ENCODE results near the gene CCL22.

Gene CCL22

GRCh38 chr16:57377080-57377841 lies 18.7 kb downstream of the CCL22 start:
- no peak for DNase-seq

- DNase-seq, result no peak
Measured at GRCh38 chr16:57379579-57379978, 21.0 kb downstream of the CCL22 start.

GRCh38 chr16:57380671-57381462 lies 22.3 kb downstream of the CCL22 start:
- DNase-seq, result no peak

GRCh38 chr16:57381791-57382534 lies 23.4 kb downstream of the CCL22 start:
- DNase-seq, result no peak

GRCh38 chr16:57382535-57383275 lies 24.1 kb downstream of the CCL22 start:
- no peak for DNase-seq

- no peak for DNase-seq
Measured at GRCh38 chr16:57383276-57384247, 25.0 kb downstream of the CCL22 start.

- no peak for DNase-seq
Measured at GRCh38 chr16:57384248-57385070, 25.9 kb downstream of the CCL22 start.

- no peak for DNase-seq
Measured at GRCh38 chr16:57385083-57385482, 26.5 kb downstream of the CCL22 start.

- DNase-seq, result no peak
Measured at GRCh38 chr16:57386381-57386951, 27.9 kb downstream of the CCL22 start.

GRCh38 chr16:57387598-57388354 lies 29.2 kb downstream of the CCL22 start:
- DNase-seq, result no peak

- no peak for DNase-seq
Measured at GRCh38 chr16:57388359-57389086, 29.9 kb downstream of the CCL22 start.

GRCh38 chr16:57389087-57389468 lies 30.5 kb downstream of the CCL22 start:
- no peak for DNase-seq

GRCh38 chr16:57390636-57391295 lies 32.2 kb downstream of the CCL22 start:
- DNase-seq, result no peak

GRCh38 chr16:57391300-57391699 lies 32.7 kb downstream of the CCL22 start:
- DNase-seq, result no peak

- DNase-seq, result no peak
Measured at GRCh38 chr16:57391708-57392107, 33.1 kb downstream of the CCL22 start.

GRCh38 chr16:57392694-57393093 lies 34.1 kb downstream of the CCL22 start:
- DNase-seq, result no peak

- no peak for DNase-seq
Measured at GRCh38 chr16:57394444-57394843, 35.9 kb downstream of the CCL22 start.

GRCh38 chr16:57395026-57395425 lies 36.4 kb downstream of the CCL22 start:
- DNase-seq, result no peak

All from CD4-positive, alpha-beta T cell treated with Interleukin-10 for 1 hour (primary cell).